Mesenteric fat pad (tissue), 1 donor: ENCODE measurements around the gene KRT2. TPM values are rescaled to one million over a fixed set of nuclear protein-coding genes. Genes with fewer than 3 reads are reported as not detected.

Source experiments
- DNase-seq: peaks from one replicate; pipeline ENCODE4 v3.0.0-alpha.2; 2020; ENCODE audit warnings: low spot score
- total RNA-seq: library from RNA; stranded (reverse); fragmentation: NEBNext Ultra II Directional; extraction: Animal tissue kit (Norgen Biotek cat#: 25700); gene quantifications from one replicate; pipeline ENCODE4 v1.2.1, GENCODE V29; 2021
- donor health status: DM: yes; HTN: yes; CAD: no.

The KRT2 gene
- total RNA-seq, 1 donor from 2014 or later, result not detected

- no peak for DNase-seq
These were observed 8.6 kb downstream of the KRT2 start for GRCh38 chr12:52643233-52644077.

GRCh38 chr12:52641468-52641867 lies 10.5 kb downstream of the KRT2 start:
- no peak for DNase-seq

- no peak for DNase-seq
These were observed 14.7 kb downstream of the KRT2 start for GRCh38 chr12:52637299-52637698.

GRCh38 chr12:52636592-52637258 lies 15.3 kb downstream of the KRT2 start:
- no peak for DNase-seq

GRCh38 chr12:52636189-52636588 lies 15.8 kb downstream of the KRT2 start:
- DNase-seq, result no peak

- DNase-seq, result peak; percentile 81
These were observed 17.6 kb downstream of the KRT2 start for GRCh38 chr12:52634266-52635056.

GRCh38 chr12:52633383-52633782 lies 18.6 kb downstream of the KRT2 start:
- peak; percentile 47 for DNase-seq

GRCh38 chr12:52632656-52633055 lies 19.4 kb downstream of the KRT2 start:
- peak; percentile 18 for DNase-seq

- peak; percentile 45 for DNase-seq
These were observed 20.1 kb downstream of the KRT2 start for GRCh38 chr12:52631676-52632459.

- no peak for DNase-seq
These were observed 20.7 kb downstream of the KRT2 start for GRCh38 chr12:52631264-52631663.

- no peak for DNase-seq
These were observed 21.3 kb downstream of the KRT2 start for GRCh38 chr12:52630599-52631200.

GRCh38 chr12:52630008-52630500 lies 22.0 kb downstream of the KRT2 start:
- no peak for DNase-seq

- no peak for DNase-seq
These were observed 22.6 kb downstream of the KRT2 start for GRCh38 chr12:52629281-52630007.

- DNase-seq, result no peak
These were observed 23.2 kb downstream of the KRT2 start for GRCh38 chr12:52628841-52629240.

- no peak for DNase-seq
These were observed 23.9 kb downstream of the KRT2 start for GRCh38 chr12:52628111-52628507.

GRCh38 chr12:52627395-52628110 lies 24.5 kb downstream of the KRT2 start:
- DNase-seq, result no peak

GRCh38 chr12:52622349-52622748 lies 29.7 kb downstream of the KRT2 start:
- DNase-seq, result no peak

GRCh38 chr12:52618866-52619265 lies 33.1 kb downstream of the KRT2 start:
- DNase-seq, result no peak

GRCh38 chr12:52618216-52618615 lies 33.8 kb downstream of the KRT2 start, which contains the start of gene KRT73:
Gene KRT73, minus strand, starts transcription at chr12:52618559. Its CDS starts 35 bp downstream, at chr12:52618524.
- DNase-seq, result no peak
